Aorta (tissue), 5 donors: ENCODE measurements around the gene ZBTB43. TPM values are rescaled to one million over a fixed set of nuclear protein-coding genes. Genes with fewer than 3 reads are reported as not detected.

Experiments used
- ATAC-seq: fragments of 200-7000 bp; cut with Tn5 transposase; one replicate; pipeline ENCODE4 v1.9.1; 2022; ENCODE audit warnings: moderate library complexity; ENCODE audit not compliant: low FRiP score
- DNase-seq, 2 donors: peaks; one replicate each; pipeline ENCODE4 v3.0.0-alpha.2; 2020
- H3K27ac ChIP-seq, 2 donors: one replicate each; pipeline ENCODE4 v1.5.1; 2013; ENCODE audit warnings: low read length in 2 of 2, mild to moderate bottlenecking in 2 of 2, moderate library complexity in 2 of 2, control low read depth in 1 of 2, inconsistent platforms in 1 of 2, low read depth in 1 of 2
- H3K27me3 ChIP-seq, 2 donors: one replicate each; pipeline ENCODE4 v1.6.1; 2013; ENCODE audit warnings: control low read depth in 1 of 2, low read length in 1 of 2, mild to moderate bottlenecking in 1 of 2, moderate library complexity in 1 of 2; ENCODE audit not compliant: insufficient read depth in 2 of 2, control insufficient read depth in 1 of 2
- H3K36me3 ChIP-seq, 2 donors: one replicate each; pipeline ENCODE4 v1.6.1; 2013; ENCODE audit warnings: control low read depth in 1 of 2, low read length in 1 of 2, mild to moderate bottlenecking in 1 of 2; ENCODE audit not compliant: insufficient read depth in 2 of 2, control insufficient read depth in 1 of 2
- H3K4me1 ChIP-seq, 2 donors: one replicate each; pipeline ENCODE4 v1.6.1; 2013; ENCODE audit warnings: low read length in 2 of 2, control low read depth in 1 of 2, mild to moderate bottlenecking in 1 of 2, moderate library complexity in 1 of 2; ENCODE audit not compliant: insufficient read depth in 2 of 2, control insufficient read depth in 1 of 2
- H3K4me3 ChIP-seq, 2 donors: one replicate each; pipeline ENCODE4 v1.5.1; 2013; ENCODE audit warnings: low read length in 2 of 2, control low read depth in 1 of 2, mild to moderate bottlenecking in 1 of 2
- H3K9me3 ChIP-seq: one replicate; pipeline ENCODE4 v1.6.1; 2013; ENCODE audit warnings: mild to moderate bottlenecking, low read length; ENCODE audit not compliant: control insufficient read depth
- WGBS, 2 donors: extraction: QIAGEN DNeasy Blood & Tissue Kit; methylation state at CpG; one replicate each; pipeline ENCODE4 v1.1.7; 2013; 5-methylcytosine and 5-hydroxymethylcytosine counted together
- intact Hi-C, 2 donors: fragments of 100-400 bp; cut with DNase I; formaldehyde crosslinking; loops; one replicate each; pipeline versions ENCODE4 v1.14.2 to v1.15.0; 2022
- polyA plus RNA-seq, 2 donors: library from polyadenylated mRNA; stranded (reverse); fragments of 200-250 nt; gene quantifications; one replicate each; pipeline ENCODE4 v1.2.3, GENCODE V29; 2013
- total RNA-seq, 2 donors: library from RNA; stranded (reverse); fragmentation: NEBNext Ultra II Directional; extraction: Animal tissue kit (Norgen Biotek cat#: 25700); gene quantifications; one replicate each; pipeline ENCODE4 v1.2.1, GENCODE V29; 2021
- donor health status: healthy with polysubstance abuse.
- donor health status: Bipolar disorder and iron deficiency.
- donor health status: DM: no; HTN: no; CAD: no.
- donor health status: DM: no; HTN: no; CAD: no.
- donor health status: DM: yes; HTN: yes; CAD: no.

The ZBTB43 gene
- total and polyA plus RNA-seq, 4 donors, result 0.75 to 18.4 (median 8.2) TPM

GRCh38 chr9:126839301-126839700 lies 34.5 kb downstream of the ZBTB43 start:
- H3K36me3 ChIP-seq, result peaks cover 0 to 6% of the 10 kb centered on the region in 2 donors
- no peak for DNase-seq
- H3K4me1 ChIP-seq, result peaks cover 0 to 2% of the 10 kb centered on the region in 2 donors
- 87 to 92% methylated on average over 8 of the region's 8 CpGs for WGBS, 2 donors
- intact Hi-C loops, result no loop called here
- no peaks in the 10 kb centered on the region for H3K9me3 ChIP-seq
- no peak overlapping the region for H3K27ac ChIP-seq
- no peaks in the 10 kb centered on the region for H3K27me3 ChIP-seq
- no peak overlapping the region for H3K4me3 ChIP-seq
- ATAC-seq, result no peak

- H3K27me3 ChIP-seq, result no peaks in the 10 kb centered on the region
- H3K9me3 ChIP-seq, result no peaks in the 10 kb centered on the region
- intact Hi-C loops, result no loop called here
- no peak for DNase-seq
- ATAC-seq, result no peak
- 89 to 92% methylated on average over 13 of the region's 13 CpGs for WGBS, 2 donors
- H3K36me3 ChIP-seq, result peaks cover 0 to 4% of the 10 kb centered on the region in 2 donors
- peaks cover 0 to 2% of the 10 kb centered on the region in 2 donors for H3K4me1 ChIP-seq
- H3K27ac ChIP-seq, result no peak overlapping the region
- no peak overlapping the region for H3K4me3 ChIP-seq
These were observed 37.5 kb downstream of the ZBTB43 start for GRCh38 chr9:126842220-126842842.

- no peak for DNase-seq
- Histone ChIP-seq H3K4me3 (no peak overlapping the region), H3K27ac (no peak overlapping the region), H3K9me3 (no peaks in the 10 kb centered on the region), H3K27me3 (no peaks in the 10 kb centered on the region), H3K36me3 (peaks cover 0 to 4% of the 10 kb centered on the region in 2 donors), H3K4me1 (peaks cover 0 to 2% of the 10 kb centered on the region in 2 donors)
- intact Hi-C loops, result no loop called here
- no peak for ATAC-seq
- WGBS, 2 donors, result 74 to 76% methylated on average over 10 of the region's 10 CpGs
These were observed 38.3 kb downstream of the ZBTB43 start for GRCh38 chr9:126842977-126843799.

DNA sequence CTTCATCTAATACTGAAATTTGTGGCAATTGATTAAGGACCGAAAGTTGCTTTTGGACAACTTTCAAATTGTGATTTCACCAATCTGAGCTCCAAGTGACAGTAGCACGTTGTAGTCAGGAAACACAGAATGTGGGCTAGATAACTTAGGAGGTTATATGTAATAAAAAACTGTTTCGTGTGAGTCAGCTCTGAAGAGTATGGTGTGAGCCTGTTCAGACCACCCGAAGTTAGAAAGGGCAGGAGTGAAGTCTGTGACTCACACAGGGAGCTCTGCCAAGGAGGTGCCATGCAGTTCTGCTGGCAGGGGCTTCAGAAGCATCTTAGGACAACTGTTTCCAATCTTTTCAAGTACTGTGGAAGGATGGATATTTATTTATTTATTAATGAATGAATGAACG lies 39.2 kb downstream of the ZBTB43 start:
- ATAC-seq (no peak), DNase-seq (no peak)
- H3K36me3 ChIP-seq, result no peaks in the 10 kb centered on the region
- H3K27me3 ChIP-seq, result no peaks in the 10 kb centered on the region
- 35 to 40% methylated on average over 5 of the region's 5 CpGs for WGBS, 2 donors
- no peaks in the 10 kb centered on the region for H3K9me3 ChIP-seq
- intact Hi-C loops, result no loop called here
- H3K27ac ChIP-seq, result no peak overlapping the region
- no peak overlapping the region for H3K4me3 ChIP-seq
- H3K4me1 ChIP-seq, result no peaks in the 10 kb centered on the region

DNA sequence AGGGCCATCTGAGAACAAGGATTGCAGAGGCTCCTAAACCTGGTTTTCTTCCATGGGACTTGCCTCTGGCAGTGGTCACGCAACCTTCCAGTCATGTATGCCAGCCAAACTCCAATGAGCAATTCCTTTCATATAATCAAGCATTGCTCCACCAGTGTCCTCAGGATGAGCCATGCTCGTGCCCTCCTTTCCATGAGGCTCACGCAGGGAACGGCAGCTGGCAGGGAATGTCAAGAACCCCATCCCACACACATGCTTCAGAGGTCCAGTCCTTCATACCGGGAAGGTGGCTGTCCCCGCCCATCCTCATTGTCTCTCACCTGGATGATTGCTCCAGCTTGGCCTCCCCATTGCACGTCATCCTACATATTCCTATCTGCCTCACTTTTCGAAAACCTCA lies 42.2 kb downstream of the ZBTB43 start:
- no peaks in the 10 kb centered on the region for H3K9me3 ChIP-seq
- DNase-seq (no peak), ATAC-seq (no peak)
- WGBS, 2 donors, result 91 to 93% methylated on average over 8 of the region's 8 CpGs
- H3K27me3 ChIP-seq, result no peaks in the 10 kb centered on the region
- H3K27ac ChIP-seq, result no peak overlapping the region
- no peak overlapping the region for H3K4me3 ChIP-seq
- H3K4me1 ChIP-seq, result no peaks in the 10 kb centered on the region
- no peaks in the 10 kb centered on the region for H3K36me3 ChIP-seq
- intact Hi-C loops, result no loop called here

DNA sequence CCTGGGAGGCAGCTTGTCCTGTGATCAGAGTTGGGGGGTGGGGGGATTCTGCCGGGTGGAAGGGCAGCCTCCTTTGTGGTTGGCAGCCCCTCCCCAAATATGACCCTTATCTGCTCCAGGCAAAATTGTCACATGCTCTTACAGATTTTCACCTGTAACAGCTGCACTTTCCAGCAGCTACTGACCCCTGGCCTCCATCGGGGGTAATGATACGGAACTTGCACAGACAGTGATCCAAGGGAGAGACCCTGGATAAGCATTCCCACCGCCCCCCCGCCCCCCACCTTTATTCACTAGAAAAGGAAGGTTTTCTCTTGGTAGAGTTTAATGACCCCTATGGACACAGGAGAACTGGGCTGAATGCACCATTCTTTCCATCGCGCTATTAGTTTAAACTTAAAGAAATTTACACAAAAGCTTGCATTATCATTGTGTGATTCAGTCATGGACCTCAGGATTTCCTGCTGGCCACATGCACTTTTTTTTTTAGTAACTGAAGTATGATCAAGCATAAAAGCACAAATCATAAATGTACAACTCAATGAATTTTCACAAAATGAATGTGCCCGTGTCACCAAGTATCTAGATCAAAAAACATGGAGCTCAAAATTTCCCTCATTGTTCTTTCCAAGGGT lies 44.9 kb downstream of the ZBTB43 start:
- WGBS, 2 donors, result 79 to 83% methylated on average over 8 of the region's 8 CpGs
- H3K9me3 ChIP-seq, result no peaks in the 10 kb centered on the region
- H3K27ac ChIP-seq, result no peak overlapping the region
- no peak for ATAC-seq
- no peaks in the 10 kb centered on the region for H3K36me3 ChIP-seq
- H3K4me1 ChIP-seq, result no peaks in the 10 kb centered on the region
- H3K27me3 ChIP-seq, result no peaks in the 10 kb centered on the region
- DNase-seq, result no peak
- H3K4me3 ChIP-seq, result no peak overlapping the region
- intact Hi-C loops, result no loop called here

- 78 to 79% methylated on average over 6 of the region's 6 CpGs for WGBS, 2 donors
- Histone ChIP-seq H3K27ac (no peak overlapping the region), H3K4me3 (no peak overlapping the region), H3K4me1 (no peaks in the 10 kb centered on the region), H3K36me3 (no peaks in the 10 kb centered on the region), H3K9me3 (no peaks in the 10 kb centered on the region), H3K27me3 (no peaks in the 10 kb centered on the region)
- DNase-seq (no peak), ATAC-seq (no peak)
- intact Hi-C loops, result no loop called here
These were observed 46.5 kb downstream of the ZBTB43 start for GRCh38 chr9:126851286-126851880.

DNA sequence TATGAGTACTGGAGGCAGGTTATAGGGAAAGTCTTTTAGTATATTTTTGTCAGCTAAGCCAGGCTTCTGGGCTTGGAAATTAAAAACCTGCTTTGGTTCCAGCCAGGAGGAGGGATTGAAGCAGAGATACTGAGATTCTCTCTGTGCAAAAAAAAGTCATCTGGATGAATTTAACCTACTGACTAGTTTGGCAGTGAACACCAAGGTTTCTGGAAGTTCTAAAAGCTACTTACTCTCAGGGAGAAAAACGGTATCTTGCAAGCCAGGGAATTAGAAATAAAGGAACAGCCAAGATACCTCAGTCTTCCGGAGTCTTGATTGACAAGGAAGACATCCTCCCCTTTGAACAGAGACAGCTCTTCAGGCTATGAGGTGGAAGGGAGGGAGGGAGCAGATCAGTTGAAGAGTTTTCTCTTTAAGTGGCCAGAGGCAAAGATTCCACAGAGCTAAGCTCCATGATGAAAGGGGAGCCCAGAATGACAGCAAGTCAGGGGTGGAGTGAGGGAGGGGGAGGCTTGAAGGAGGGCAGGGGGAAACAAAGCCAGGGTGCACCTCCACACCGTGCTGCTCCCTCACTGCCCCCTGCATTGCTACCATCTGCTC lies 47.3 kb downstream of the ZBTB43 start:
- Histone ChIP-seq H3K4me3 (no peak overlapping the region), H3K27me3 (no peaks in the 10 kb centered on the region), H3K36me3 (no peaks in the 10 kb centered on the region), H3K27ac (no peak overlapping the region), H3K4me1 (no peaks in the 10 kb centered on the region), H3K9me3 (no peaks in the 10 kb centered on the region)
- 46 to 62% methylated on average over 2 to 3 of the region's 3 CpGs for WGBS, 2 donors
- intact Hi-C loops, result no loop called here
- no peak for DNase-seq
- ATAC-seq, result no peak
